GM12878 (cell line): ENCODE measurements around the gene ZMIZ1. TPM values are rescaled to one million over a fixed set of nuclear protein-coding genes. Genes with fewer than 3 reads are reported as not detected.

Experiments
- ATAC-seq: fragments of 200-7000 bp; cut with Tn5 transposase; 3 replicates; pipeline ENCODE4 v1.9.1; 2020; ENCODE audit warnings: mild to moderate bottlenecking, moderate library complexity
- BruUV-seq: library from RNA; stranded (reverse); fragments of 400-500 nt; replicated peaks from 2 replicates; lab custom pipeline; 2021; lab: Mats Ljungman, UMichigan
- CTCF ChIA-PET: fragments of 300-600 bp; sonication (Branson Sonifier 250); formaldehyde crosslinking; extraction: SDS; loops from one replicate; lab custom pipeline; 2021; ENCODE audit warnings: inconsistent platforms; lab: Yijun Ruan, JAX
- POLR2A ChIA-PET: fragments of 350-600 bp; formaldehyde crosslinking; extraction: SDS; loops from one replicate; lab custom pipeline; 2021; ENCODE audit warnings: inconsistent platforms; lab: Charles Lee
- RAD21 ChIA-PET: fragments of 300-600 bp; sonication (Branson Sonifier 250); formaldehyde crosslinking; loops from one replicate; lab custom pipeline; 2023; ENCODE audit warnings: antibody characterized with exemption; ENCODE audit not compliant: unreplicated experiment; lab: Charles Lee
- SMC1A ChIA-PET: fragments of 300-600 bp; sonication (Branson Sonifier 250); formaldehyde crosslinking; loops from one replicate; lab custom pipeline; 2023; ENCODE audit not compliant: unreplicated experiment, uncharacterized antibody; lab: Charles Lee
- DNase-seq: peaks from one replicate; pipeline ENCODE4 v3.0.0-alpha.2; 2011; ENCODE audit warnings: low read depth, low spot score
- FAIRE-seq: peaks from 3 replicates; lab custom pipeline; 2011; peaks lifted over from hg19 to GRCh38; lab: Jason Lieb, UNC
- H2AFZ ChIP-seq: 2 replicates; pipeline ENCODE4 v1.6.0; 2011; ENCODE audit warnings: low read depth, low read length, control low read depth; ENCODE audit not compliant: control insufficient read depth
- H3K27ac ChIP-seq: 2 replicates; pipeline ENCODE4 v1.5.1; 2011; ENCODE audit warnings: control low read depth; ENCODE audit not compliant: control insufficient read depth, insufficient read depth
- H3K27me3 ChIP-seq, 2 experiments: replicated peaks in 1 of 2; 2 replicates each; pipeline versions ENCODE4 v1.6.0 to v1.6.1; 2011; ENCODE audit warnings: low read length in 1 of 2; ENCODE audit not compliant: control insufficient read depth in 2 of 2, insufficient read depth in 2 of 2
- H3K36me3 ChIP-seq, 2 experiments: 2 replicates each; pipeline ENCODE4 v1.5.1; 2011; ENCODE audit warnings: low read length in 1 of 2; ENCODE audit not compliant: control insufficient read depth in 2 of 2, insufficient read depth in 2 of 2
- H3K4me1 ChIP-seq: 2 replicates; pipeline ENCODE4 v1.6.1; 2011; ENCODE audit warnings: mild to moderate bottlenecking, low read length, moderate library complexity, mixed read lengths; ENCODE audit not compliant: control insufficient read depth, insufficient read depth
- H3K4me2 ChIP-seq: 2 replicates; pipeline ENCODE4 v1.6.0; 2011; ENCODE audit warnings: control low read depth; ENCODE audit not compliant: control insufficient read depth, insufficient read depth
- H3K4me3 ChIP-seq: fragments of 200-600 bp; sonication (generic); 2 replicates; pipeline ENCODE4 v1.5.1; 2016
- H3K79me2 ChIP-seq: 2 replicates; pipeline ENCODE4 v1.6.0; 2011; ENCODE audit warnings: low read length; ENCODE audit not compliant: control insufficient read depth, insufficient read depth
- H3K9ac ChIP-seq: 2 replicates; pipeline ENCODE4 v1.8.0; 2011; ENCODE audit warnings: low read length, control low read depth, mixed read lengths; ENCODE audit not compliant: control insufficient read depth, insufficient read depth
- H3K9me3 ChIP-seq: replicated peaks from 3 replicates; pipeline ENCODE4 v1.5.1; 2011; ENCODE audit warnings: mild to moderate bottlenecking, low read length; ENCODE audit not compliant: control insufficient read depth, insufficient read depth
- H4K20me1 ChIP-seq: 2 replicates; pipeline ENCODE4 v1.6.0; 2011; ENCODE audit not compliant: control insufficient read depth, insufficient read depth
- FOXM1 ChIP-seq: IDR thresholded peaks from 2 replicates; pipeline ENCODE4 v1.6.1; 2012; ENCODE audit warnings: low read depth, mild to moderate bottlenecking, inconsistent platforms, low read length, moderate library complexity
- IKZF2 ChIP-seq, 2 experiments: fragments of 450-650 bp; IDR thresholded peaks; 2 replicates each; pipeline ENCODE4 v1.6.1; 2017; ENCODE audit warnings: mild to moderate bottlenecking in 2 of 2, moderate library complexity in 2 of 2
- NBN ChIP-seq: fragments of 450-650 bp; IDR thresholded peaks from 2 replicates; pipeline ENCODE4 v1.6.1; 2016
- NFYB ChIP-seq: IDR thresholded peaks from 2 replicates; pipeline ENCODE4 v1.6.1; 2011; ENCODE audit warnings: low read depth, mild to moderate bottlenecking, low read length, improper control_type of control experiment, moderate library complexity; ENCODE audit not compliant: insufficient read depth
- POU2F2 ChIP-seq: IDR thresholded peaks from 3 replicates; pipeline ENCODE4 v1.6.1; 2011; ENCODE audit warnings: low read depth, mild to moderate bottlenecking, low read length, borderline replicate concordance
- RB1 ChIP-seq: fragments of 450-650 bp; formaldehyde crosslinking; IDR thresholded peaks from 2 replicates; pipeline ENCODE4 v1.6.1; 2017; ENCODE audit warnings: mild to moderate bottlenecking, borderline replicate concordance
- RELA ChIP-seq: fragments of 450-650 bp; IDR thresholded peaks from 2 replicates; pipeline ENCODE4 v1.8.0; 2014; ENCODE audit warnings: borderline replicate concordance; ENCODE audit not compliant: partially characterized antibody
- RUNX3 ChIP-seq: IDR thresholded peaks from 2 replicates; pipeline ENCODE4 v1.6.1; 2012; ENCODE audit warnings: low read length, inconsistent platforms
- SIN3A ChIP-seq: IDR thresholded peaks from 2 replicates; pipeline ENCODE4 v1.6.1; 2012; ENCODE audit warnings: low read depth, low read length, improper control_type of control experiment
- SP1 ChIP-seq: IDR thresholded peaks from one replicate; pipeline ENCODE4 v1.6.1; 2011; ENCODE audit warnings: low read depth, low read length
- SRF ChIP-seq, 2 experiments: IDR thresholded peaks; 2 replicates each; pipeline ENCODE4 v1.6.1; 2011; ENCODE audit warnings: low read depth in 2 of 2, low read length in 2 of 2, mild to moderate bottlenecking in 1 of 2, moderate library complexity in 1 of 2
- WGBS: methylation state at CpG from one replicate; pipeline ENCODE4 v1.1.6; 2016; ENCODE audit warnings: low lambda C conversion rate; ENCODE audit not compliant: insufficient replicate concordance, insufficient coverage; ENCODE audit errors: missing lambda C conversion rate; 5-methylcytosine and 5-hydroxymethylcytosine counted together
- in situ Hi-C: fragments of 300-500 bp; cut with MboI; formaldehyde crosslinking; loops from 9 replicates; pipeline ENCODE4 v1.14.3; 2018; ENCODE audit warnings: mixed read lengths
- intact Hi-C: fragments of 100-400 bp; cut with micrococcal nuclease; formaldehyde crosslinking; loops from one replicate; pipeline ENCODE4 v1.14.2; 2022; ENCODE audit not compliant: unreplicated experiment
- polyA plus RNA-seq, 11 experiments: library from polyadenylated mRNA; depleted of rRNA in 4 of 11; unstranded in 6 of 11; stranded (reverse) in 5 of 11; fragments of >200 nt; fragmentation: Nextera tagmentation in 4 of 11; fragmentation: Illumina TruSeq in 1 of 11; extraction: Ambion mirVana in 4 of 11; extraction: Trizol in 1 of 11; gene quantifications; 1 replicate in 1 of 11; 2 replicates in 10 of 11; pipeline versions ENCODE4 v1.2.1 to v1.2.3, GENCODE V29; 2011 to 2016; ENCODE audit warnings: inconsistent platforms in 2 of 11, missing spikeins in 2 of 11, low read depth in 1 of 11
- total RNA-seq, 4 experiments: library from RNA; depleted of rRNA in 3 of 4; stranded (reverse); fragments of >200 nt in 3 of 4; fragmentation: Illumina TruSeq in 1 of 4; extraction: Trizol in 1 of 4; gene quantifications; 2 replicates each; pipeline versions ENCODE4 v1.2.1 to v1.2.3, GENCODE V29; 2013 to 2021
- TF ChIP-seq, protein P1 (sequence below): IDR thresholded peaks from 2 replicates; pipeline ENCODE4 v1.6.1; 2012; ENCODE audit warnings: improper control_type of control experiment, low read depth, low read length; ENCODE audit not compliant: insufficient replicate concordance
- TF ChIP-seq, protein P2 (sequence below): IDR thresholded peaks from 2 replicates; pipeline ENCODE4 v1.6.1; 2012; ENCODE audit warnings: low read depth, low read length, improper control_type of control experiment

ZMIZ1 gene
- total and polyA plus RNA-seq, 10 of the 15 experiments (the other 5 are each of a cell fraction or from before 2014, with no cell fraction given), result 3.1 to 82.3 (median 14.9) TPM

DNA sequence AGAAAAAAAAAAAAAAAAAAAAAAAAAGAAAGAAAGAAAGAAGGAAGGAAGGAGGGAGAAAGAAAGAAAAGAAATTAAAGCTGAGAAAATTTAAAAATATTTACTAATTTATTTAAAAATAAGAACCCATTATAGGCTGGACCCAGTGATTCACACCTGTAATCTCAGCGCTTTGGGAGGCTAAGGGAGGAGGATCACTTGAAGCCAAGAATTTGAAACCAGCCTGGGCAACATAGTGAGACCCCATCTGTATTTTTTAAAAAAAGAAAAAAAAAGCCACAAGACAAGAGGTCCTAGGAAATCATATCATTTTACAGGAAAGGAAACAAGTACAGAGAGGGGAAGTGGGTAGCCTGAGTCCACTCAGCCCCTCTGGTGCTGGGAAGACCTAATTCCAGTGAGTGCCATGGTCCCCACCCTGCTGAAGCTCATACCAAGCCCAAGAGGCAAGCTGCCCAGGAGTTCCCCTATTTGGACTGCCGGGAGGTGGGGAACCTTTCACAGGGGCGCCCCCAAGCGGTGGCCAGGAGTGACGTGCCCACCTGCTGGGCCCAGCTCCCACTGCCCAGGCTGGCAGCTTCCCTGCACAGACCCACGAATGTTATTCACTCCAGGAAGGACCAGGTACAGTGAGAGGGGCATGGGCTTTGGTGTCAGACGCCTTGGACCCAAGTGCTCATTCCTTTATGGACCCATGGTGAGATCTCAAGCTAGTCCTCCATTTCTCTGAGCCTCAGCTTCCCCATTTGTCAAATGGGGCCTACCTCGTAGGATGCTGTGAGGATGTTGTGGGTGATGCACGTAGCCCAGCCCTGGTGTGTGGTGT is 133.6 kb downstream of the ZMIZ1 start (continued):
- no peak for TF ChIP-seq SRF (IDR thresholded peaks at IDR 0.05; ENCODE audit: low read depth in 2 of 2, low read length in 2 of 2)
- no peak for TF ChIP-seq SIN3A
- no peak for TF ChIP-seq FOXM1
- TF ChIP-seq, all 136 proteins: peak for 4

DNA sequence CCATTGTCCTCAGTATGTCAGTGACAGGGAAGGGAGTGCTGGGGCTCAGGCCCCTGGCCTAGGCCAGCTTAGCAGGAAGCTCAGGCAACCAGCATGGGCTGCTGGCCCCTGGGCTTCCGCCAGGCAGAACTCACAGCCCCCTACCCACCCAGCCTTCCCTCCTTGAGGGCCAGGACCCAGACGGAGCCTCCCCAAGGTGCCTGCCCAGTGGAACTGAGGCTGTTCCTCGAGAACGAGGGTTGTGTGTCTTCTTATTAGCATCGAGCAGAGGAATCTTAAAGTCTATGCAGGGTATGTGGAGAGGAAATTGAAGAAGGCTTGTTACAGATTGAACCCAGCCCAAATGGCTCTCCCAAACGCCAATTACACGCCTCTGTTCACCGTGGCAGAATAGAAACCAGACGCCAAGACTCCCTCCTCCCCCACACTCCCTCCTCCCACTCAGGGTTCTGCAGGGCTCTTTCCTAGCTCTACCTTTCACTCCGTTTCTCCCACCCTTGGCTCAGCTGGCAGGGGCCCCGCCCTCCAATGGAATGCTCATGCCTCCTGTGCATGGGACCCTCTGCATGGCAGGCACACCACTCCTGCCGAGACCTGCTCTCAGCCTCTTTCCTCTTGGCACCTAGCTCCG is 134.4 kb downstream of the ZMIZ1 start:
- ATAC-seq (no peak), DNase-seq (no peak), FAIRE-seq (no peak)
- ChIA-PET CTCF (interaction anchor here (0.7 to 3.2 kb wide), 16 partner anchors 10 to 1158 kb away, joined by 3 to 9 read pairs (median 3); no protein-coding TSS in a partner anchor), RAD21 (interaction anchor here (1.0 to 2.0 kb wide), 3 partner anchors 10 to 83 kb away, joined by 4 to 6 read pairs (median 5); no protein-coding TSS in a partner anchor), SMC1A (interaction anchor here (0.6 to 1.9 kb wide), 7 partner anchors 10 to 158 kb away, joined by 3 to 5 read pairs (median 3); no protein-coding TSS in a partner anchor), POLR2A (interaction anchor here (0.5 to 1.3 kb wide), 3 partner anchors 43 to 413 kb away, joined by 3 read pairs; no protein-coding TSS in a partner anchor)
- WGBS, result 27% methylated on average over 13 of the region's 13 CpGs
- H3K4me1 ChIP-seq, result no peaks in the 10 kb centered on the region
- no peak overlapping the region for H3K27ac ChIP-seq
- no peaks in the 10 kb centered on the region for H3K36me3 ChIP-seq
- no peaks in the 10 kb centered on the region for H3K79me2 ChIP-seq
- H3K4me3 ChIP-seq, result no peak overlapping the region
- H3K27me3 ChIP-seq, result no peaks in the 10 kb centered on the region
- no peaks in the 10 kb centered on the region for H4K20me1 ChIP-seq
- no TSS peak for BruUV-seq
- no peak overlapping the region for H3K4me2 ChIP-seq
- intact Hi-C loops, result no loop called here
- in situ Hi-C loops, result no loop called here
- H3K9me3 ChIP-seq, result no peaks in the 10 kb centered on the region
- no peak overlapping the region for H2AFZ ChIP-seq
- no peak overlapping the region for H3K9ac ChIP-seq
- TF ChIP-seq POU2F2, result no peak
- TF ChIP-seq, protein P1, sequence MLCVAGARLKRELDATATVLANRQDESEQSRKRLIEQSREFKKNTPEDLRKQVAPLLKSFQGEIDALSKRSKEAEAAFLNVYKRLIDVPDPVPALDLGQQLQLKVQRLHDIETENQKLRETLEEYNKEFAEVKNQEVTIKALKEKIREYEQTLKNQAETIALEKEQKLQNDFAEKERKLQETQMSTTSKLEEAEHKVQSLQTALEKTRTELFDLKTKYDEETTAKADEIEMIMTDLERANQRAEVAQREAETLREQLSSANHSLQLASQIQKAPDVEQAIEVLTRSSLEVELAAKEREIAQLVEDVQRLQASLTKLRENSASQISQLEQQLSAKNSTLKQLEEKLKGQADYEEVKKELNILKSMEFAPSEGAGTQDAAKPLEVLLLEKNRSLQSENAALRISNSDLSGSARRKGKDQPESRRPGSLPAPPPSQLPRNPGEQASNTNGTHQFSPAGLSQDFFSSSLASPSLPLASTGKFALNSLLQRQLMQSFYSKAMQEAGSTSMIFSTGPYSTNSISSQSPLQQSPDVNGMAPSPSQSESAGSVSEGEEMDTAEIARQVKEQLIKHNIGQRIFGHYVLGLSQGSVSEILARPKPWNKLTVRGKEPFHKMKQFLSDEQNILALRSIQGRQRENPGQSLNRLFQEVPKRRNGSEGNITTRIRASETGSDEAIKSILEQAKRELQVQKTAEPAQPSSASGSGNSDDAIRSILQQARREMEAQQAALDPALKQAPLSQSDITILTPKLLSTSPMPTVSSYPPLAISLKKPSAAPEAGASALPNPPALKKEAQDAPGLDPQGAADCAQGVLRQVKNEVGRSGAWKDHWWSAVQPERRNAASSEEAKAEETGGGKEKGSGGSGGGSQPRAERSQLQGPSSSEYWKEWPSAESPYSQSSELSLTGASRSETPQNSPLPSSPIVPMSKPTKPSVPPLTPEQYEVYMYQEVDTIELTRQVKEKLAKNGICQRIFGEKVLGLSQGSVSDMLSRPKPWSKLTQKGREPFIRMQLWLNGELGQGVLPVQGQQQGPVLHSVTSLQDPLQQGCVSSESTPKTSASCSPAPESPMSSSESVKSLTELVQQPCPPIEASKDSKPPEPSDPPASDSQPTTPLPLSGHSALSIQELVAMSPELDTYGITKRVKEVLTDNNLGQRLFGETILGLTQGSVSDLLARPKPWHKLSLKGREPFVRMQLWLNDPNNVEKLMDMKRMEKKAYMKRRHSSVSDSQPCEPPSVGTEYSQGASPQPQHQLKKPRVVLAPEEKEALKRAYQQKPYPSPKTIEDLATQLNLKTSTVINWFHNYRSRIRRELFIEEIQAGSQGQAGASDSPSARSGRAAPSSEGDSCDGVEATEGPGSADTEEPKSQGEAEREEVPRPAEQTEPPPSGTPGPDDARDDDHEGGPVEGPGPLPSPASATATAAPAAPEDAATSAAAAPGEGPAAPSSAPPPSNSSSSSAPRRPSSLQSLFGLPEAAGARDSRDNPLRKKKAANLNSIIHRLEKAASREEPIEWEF, result no peak
- TF ChIP-seq NFYB, result no peak
- no peak for TF ChIP-seq IKZF2 (IDR thresholded peaks at IDR 0.05)
- no peak for TF ChIP-seq NBN
- TF ChIP-seq, protein P2, sequence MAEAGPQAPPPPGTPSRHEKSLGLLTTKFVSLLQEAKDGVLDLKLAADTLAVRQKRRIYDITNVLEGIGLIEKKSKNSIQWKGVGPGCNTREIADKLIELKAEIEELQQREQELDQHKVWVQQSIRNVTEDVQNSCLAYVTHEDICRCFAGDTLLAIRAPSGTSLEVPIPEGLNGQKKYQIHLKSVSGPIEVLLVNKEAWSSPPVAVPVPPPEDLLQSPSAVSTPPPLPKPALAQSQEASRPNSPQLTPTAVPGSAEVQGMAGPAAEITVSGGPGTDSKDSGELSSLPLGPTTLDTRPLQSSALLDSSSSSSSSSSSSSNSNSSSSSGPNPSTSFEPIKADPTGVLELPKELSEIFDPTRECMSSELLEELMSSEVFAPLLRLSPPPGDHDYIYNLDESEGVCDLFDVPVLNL, result no peak
- no peak for TF ChIP-seq RELA
- TF ChIP-seq SP1, result no peak
- no peak for TF ChIP-seq RB1
- no peak for TF ChIP-seq RUNX3
